NCI-H345 (cell line): ENCODE results near the gene CERCAM.
"Not testable (repeated sequence)": the region's sequence is repeated elsewhere in the genome, so short reads cannot be mapped to it uniquely, and the experiment has no call there.

Experiments used
- DNase-seq: peaks from one replicate; lab custom pipeline; 2025; lab: John Stamatoyannopoulos, UW

Gene CERCAM

GRCh38 chr9:128419061-128419925, 1.4 kb upstream of the CERCAM start:
- DNase-seq: peak; percentile 93

- DNase-seq: peak; percentile 49
These were observed 502 bp upstream of the CERCAM start for GRCh38 chr9:128420060-128420650.

- DNase-seq: no peak
These were observed 882 bp downstream of the CERCAM start for GRCh38 chr9:128421482-128421996.

GRCh38 chr9:128422022-128422782, 1.5 kb downstream of the CERCAM start:
- DNase-seq: not testable (repeated sequence)

GRCh38 chr9:128422783-128423150, 2.1 kb downstream of the CERCAM start:
- no peak for DNase-seq

- not testable (repeated sequence) for DNase-seq
These were observed 2.7 kb downstream of the CERCAM start for GRCh38 chr9:128423356-128423755.

- no peak for DNase-seq
These were observed 3.7 kb downstream of the CERCAM start for GRCh38 chr9:128424268-128424780.

GRCh38 chr9:128428644-128429512, 8.2 kb downstream of the CERCAM start:
- no peak for DNase-seq

GRCh38 chr9:128429513-128430086, 8.9 kb downstream of the CERCAM start:
- no peak for DNase-seq

- DNase-seq: no peak
These were observed 10.6 kb downstream of the CERCAM start for GRCh38 chr9:128431207-128431606.

- no peak for DNase-seq
These were observed 13.7 kb downstream of the CERCAM start for GRCh38 chr9:128434340-128434739.

GRCh38 chr9:128435611-128436010, 15.0 kb downstream of the CERCAM start:
- DNase-seq: no peak

- peak; percentile 72 for DNase-seq
These were observed 17.9 kb downstream of the CERCAM start for GRCh38 chr9:128438343-128439109.

- no peak for DNase-seq
These were observed 18.6 kb downstream of the CERCAM start for GRCh38 chr9:128439273-128439672.

GRCh38 chr9:128442150-128442549, 21.5 kb downstream of the CERCAM start:
- DNase-seq: no peak

GRCh38 chr9:128446505-128446904, 25.8 kb downstream of the CERCAM start:
- not testable (repeated sequence) for DNase-seq

- DNase-seq: no peak
These were observed 28.1 kb downstream of the CERCAM start for GRCh38 chr9:128448746-128449145.

- peak; percentile 53 for DNase-seq
These were observed 34.3 kb downstream of the CERCAM start for GRCh38 chr9:128454991-128455390.

GRCh38 chr9:128455849-128456612, 35.4 kb downstream of the CERCAM start, which contains the start of gene ODF2:
ODF2 (plus strand) TSS chr9:128456006; CDS start chr9:128456092, 86 bp downstream.
- DNase-seq: peak; percentile 99
